Activated CD4-positive, alpha-beta memory T cell treated with anti-CD3 and anti-CD28 coated beads, Interleukin-2, amount 10 ng/mL, durations not matched to agents 7 days and 5 days (primary cell): ENCODE results near the gene STIL. TPM values are rescaled to one million over a fixed set of nuclear protein-coding genes. Genes with fewer than 3 reads are reported as not detected.
"Not testable (repeated sequence)": the region's sequence is repeated elsewhere in the genome, so short reads cannot be mapped to it uniquely, and the experiment has no call there.

ENCODE experiments used
- CTCF ChIA-PET: fragments of 350-600 bp; sonication (Branson Sonifier 250); formaldehyde crosslinking; loops from one replicate; lab custom pipeline; 2021; ENCODE audit warnings: antibody characterized with exemption, inconsistent platforms; lab: Charles Lee
- POLR2A ChIA-PET: fragments of 350-600 bp; sonication (Branson Sonifier 250); formaldehyde crosslinking; loops from one replicate; lab custom pipeline; 2021; ENCODE audit warnings: antibody characterized with exemption; lab: Charles Lee
- DNase-seq: peaks from one replicate; pipeline ENCODE4 v3.0.0-alpha.2; 2020
- H3K27ac Mint-ChIP-seq: one replicate; pipeline ENCODE4 v1.8.0; 2021; ENCODE audit warnings: mild to moderate bottlenecking, mixed read lengths
- H3K27me3 Mint-ChIP-seq: one replicate; pipeline ENCODE4 v1.8.0; 2021; ENCODE audit warnings: mixed read lengths
- H3K36me3 Mint-ChIP-seq: one replicate; pipeline ENCODE4 v1.8.0; 2021; ENCODE audit warnings: low read depth, mixed read lengths
- H3K4me1 Mint-ChIP-seq: one replicate; pipeline ENCODE4 v1.8.0; 2021; ENCODE audit warnings: mixed read lengths
- H3K4me3 Mint-ChIP-seq: one replicate; pipeline ENCODE4 v1.8.0; 2021; ENCODE audit warnings: mild to moderate bottlenecking, mixed read lengths
- H3K9me3 Mint-ChIP-seq: one replicate; pipeline ENCODE4 v1.8.0; 2021; ENCODE audit warnings: mixed read lengths
- total RNA-seq, 2 experiments: library from RNA; stranded (reverse); gene quantifications; one replicate each; pipeline ENCODE4 v1.2.3, GENCODE V29; 2021

STIL gene
- total RNA-seq, result 10 to 100 TPM; 40.4 to 40.8 TPM

DNA sequence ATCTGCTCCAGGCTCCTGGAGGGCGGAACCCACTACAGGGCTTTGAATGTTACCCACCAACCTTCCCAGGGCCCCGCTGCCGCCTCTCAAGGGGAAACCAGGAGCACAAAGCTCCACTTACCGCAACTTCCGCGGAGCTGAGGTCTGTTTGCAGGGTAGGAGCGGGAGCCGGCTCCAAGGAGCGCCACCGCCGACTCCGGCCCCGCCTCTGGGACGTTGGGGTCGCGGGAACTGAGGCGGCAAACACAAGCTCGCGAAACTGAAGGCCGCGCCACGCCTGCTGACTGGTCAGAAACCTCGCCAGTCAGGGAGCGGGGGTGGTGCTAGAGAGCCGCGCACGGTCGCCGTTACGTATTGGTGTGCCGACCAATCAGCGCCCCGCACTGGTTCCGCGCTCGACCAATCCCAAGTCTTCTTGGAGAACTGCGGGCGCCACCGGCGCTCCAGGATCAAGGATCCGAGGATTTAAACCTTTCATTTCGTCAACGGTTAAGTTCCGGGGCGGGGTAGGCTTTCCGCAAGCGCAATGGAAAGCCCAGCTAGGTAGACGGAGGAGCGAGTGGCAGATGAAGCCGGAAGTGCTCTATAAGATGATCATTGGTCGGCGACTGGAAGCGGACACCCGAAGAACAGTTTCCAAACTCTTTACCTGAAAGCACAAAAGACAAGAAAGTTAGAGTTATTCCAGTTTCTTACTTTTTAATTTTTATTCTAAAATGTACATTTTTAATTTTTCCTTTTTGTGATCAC is at the start of gene STIL:
STIL (minus strand) TSS at position 233 of the 750 bp plus-strand sequence. CDS start 3,828 bp downstream, outside the sequence.
- DNase-seq, result peak; percentile 99
- peaks cover 28% of the 10 kb centered on the region for H3K36me3 Mint-ChIP-seq
- POLR2A ChIA-PET, result interaction anchor here (0.5 to 2.3 kb wide), 20 partner anchors 9 to 135 kb away, joined by 3 to 76 read pairs (median 5); partner anchors contain the start of genes CMPK1 and FOXD2

DNA sequence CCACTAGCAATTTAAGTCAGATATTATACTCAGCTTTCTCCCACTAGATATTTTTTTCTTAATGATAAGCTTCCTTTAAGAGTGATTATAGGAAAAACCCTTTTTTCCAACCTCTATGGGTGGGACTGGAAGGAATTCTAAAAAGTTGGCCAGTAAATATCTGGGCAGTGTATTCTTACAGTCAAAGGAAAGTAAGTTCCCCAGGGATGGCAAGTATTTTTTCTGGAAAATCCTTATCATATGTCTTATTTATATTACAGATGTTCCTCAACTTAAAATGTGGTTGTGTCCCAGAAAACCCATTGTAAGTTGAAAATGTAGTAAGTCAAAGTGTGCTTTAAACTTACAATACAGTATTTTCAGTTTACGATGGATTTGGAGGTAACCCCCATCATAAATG is 48.9 kb upstream of the STIL start:
- Mint-ChIP-seq H3K4me1 (peaks cover 1% of the 10 kb centered on the region), H3K9me3 (no peaks in the 10 kb centered on the region), H3K27me3 (no peaks in the 10 kb centered on the region), H3K4me3 (no peak overlapping the region), H3K36me3 (no peaks in the 10 kb centered on the region), H3K27ac (no peak overlapping the region)
- ChIA-PET POLR2A (interaction anchor here (0.8 kb wide), 1 partner anchor 49 kb away, joined by 3 read pairs; the partner anchor contains the start of gene STIL), CTCF (interaction anchor here (0.9 kb wide), 1 partner anchor 75 kb away, joined by 4 read pairs; the partner anchor contains the start of gene FOXD2)
- DNase-seq, result no peak

More for the DNA sequence above, at the start of gene STIL:
- CTCF ChIA-PET, result interaction anchor here (1.0 to 1.9 kb wide), 7 partner anchors 10 to 135 kb away, joined by 3 to 25 read pairs (median 8); partner anchors contain the start of genes CMPK1 and FOXD2
- Mint-ChIP-seq H3K4me3 (peak within 1 kb of the TSS; percentile 94), H3K27ac (peak within 1 kb of the TSS; percentile 94), H3K9me3 (no peaks in the 10 kb centered on the region), H3K27me3 (no peaks in the 10 kb centered on the region), H3K4me1 (peaks cover 33% of the 10 kb centered on the region)

DNA sequence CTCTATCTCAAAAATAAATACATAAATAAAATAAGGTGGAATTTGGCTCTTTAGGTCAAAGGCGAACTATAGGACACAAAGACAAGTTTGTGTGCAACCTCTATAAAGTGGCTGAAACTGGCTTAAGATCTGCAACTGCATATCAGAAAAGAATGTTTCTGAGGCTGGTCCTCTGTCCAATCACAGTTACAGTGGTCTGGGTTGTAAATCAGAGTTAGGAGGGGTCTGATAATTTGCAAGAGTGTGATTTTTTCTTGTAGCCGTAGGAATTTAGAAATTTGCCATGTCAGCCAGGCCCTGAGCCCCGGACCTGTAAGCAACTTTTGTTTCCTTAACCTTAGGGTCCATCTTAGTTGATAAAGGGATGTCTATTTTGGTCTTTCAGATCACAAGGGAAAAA is 47.4 kb upstream of the STIL start:
- H3K36me3 Mint-ChIP-seq, result no peaks in the 10 kb centered on the region
- no peaks in the 10 kb centered on the region for H3K9me3 Mint-ChIP-seq
- H3K27me3 Mint-ChIP-seq, result no peaks in the 10 kb centered on the region
- no peak overlapping the region for H3K4me3 Mint-ChIP-seq
- no peak overlapping the region for H3K27ac Mint-ChIP-seq
- POLR2A ChIA-PET, result no interaction called here
- peaks cover 1% of the 10 kb centered on the region for H3K4me1 Mint-ChIP-seq
- CTCF ChIA-PET, result interaction anchor here (0.7 kb wide), 1 partner anchor 912 kb away, joined by 3 read pairs; no protein-coding TSS in a partner anchor
- no peak for DNase-seq

DNA sequence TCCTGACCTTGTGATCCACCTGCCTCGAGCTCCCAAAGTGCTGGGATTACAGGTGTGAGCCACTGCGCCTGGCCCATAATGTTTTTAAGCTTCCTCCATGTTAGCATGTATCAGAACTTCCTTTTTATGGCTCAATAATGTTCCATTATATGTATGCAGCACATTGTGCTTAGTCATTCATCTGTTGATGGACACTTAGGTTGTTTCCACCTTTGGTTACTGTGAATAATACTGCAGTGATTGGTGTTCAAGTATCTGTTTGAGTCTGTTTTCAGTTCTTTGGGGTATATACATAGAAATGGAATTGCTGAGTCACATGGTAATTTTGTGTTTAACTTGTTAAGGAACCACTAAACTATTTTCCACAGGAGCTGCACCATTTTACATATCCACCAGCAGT is 37.4 kb upstream of the STIL start:
- DNase-seq, result no peak
- Mint-ChIP-seq H3K36me3 (peaks cover 18% of the 10 kb centered on the region), H3K27me3 (no peaks in the 10 kb centered on the region), H3K4me3 (no peak overlapping the region), H3K9me3 (no peaks in the 10 kb centered on the region), H3K4me1 (peaks cover 10% of the 10 kb centered on the region), H3K27ac (no peak overlapping the region)
- CTCF ChIA-PET, result interaction anchor here (1.0 kb wide), 1 partner anchor 13 kb away, joined by 3 read pairs; no protein-coding TSS in a partner anchor
- POLR2A ChIA-PET, result interaction anchor here (1.9 kb wide), 1 partner anchor 38 kb away, joined by 5 read pairs; the partner anchor contains the start of gene STIL

DNA sequence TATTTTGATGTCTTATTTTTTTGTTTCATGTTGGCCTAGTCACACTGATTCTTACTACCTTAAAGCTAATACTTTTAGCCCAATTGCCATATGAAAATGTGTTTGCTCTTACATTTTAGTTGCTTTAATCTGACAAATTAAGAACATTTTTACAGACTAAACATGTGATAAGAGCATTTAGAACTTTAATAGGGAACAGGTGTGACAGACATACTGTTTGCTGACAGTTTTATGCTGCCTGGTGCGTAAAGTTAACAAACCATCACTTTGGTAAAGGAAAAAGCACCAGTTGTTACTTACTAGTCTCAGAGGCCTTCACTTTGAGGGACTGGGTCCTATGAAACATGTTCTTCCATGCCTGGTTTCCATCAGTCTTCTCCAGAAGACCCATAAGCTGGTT is 34.3 kb upstream of the STIL start:
- H3K27ac Mint-ChIP-seq, result no peak overlapping the region
- CTCF ChIA-PET, result interaction anchor here (1.8 kb wide), 1 partner anchor 9 kb away, joined by 8 read pairs; no protein-coding TSS in a partner anchor
- H3K4me3 Mint-ChIP-seq, result no peak overlapping the region
- H3K9me3 Mint-ChIP-seq, result no peaks in the 10 kb centered on the region
- H3K36me3 Mint-ChIP-seq, result peaks cover 24% of the 10 kb centered on the region
- DNase-seq, result no peak
- POLR2A ChIA-PET, result interaction anchor here (0.7 kb wide), 1 partner anchor 41 kb away, joined by 3 read pairs; no protein-coding TSS in a partner anchor
- H3K4me1 Mint-ChIP-seq, result peaks cover 10% of the 10 kb centered on the region
- H3K27me3 Mint-ChIP-seq, result no peaks in the 10 kb centered on the region

DNA sequence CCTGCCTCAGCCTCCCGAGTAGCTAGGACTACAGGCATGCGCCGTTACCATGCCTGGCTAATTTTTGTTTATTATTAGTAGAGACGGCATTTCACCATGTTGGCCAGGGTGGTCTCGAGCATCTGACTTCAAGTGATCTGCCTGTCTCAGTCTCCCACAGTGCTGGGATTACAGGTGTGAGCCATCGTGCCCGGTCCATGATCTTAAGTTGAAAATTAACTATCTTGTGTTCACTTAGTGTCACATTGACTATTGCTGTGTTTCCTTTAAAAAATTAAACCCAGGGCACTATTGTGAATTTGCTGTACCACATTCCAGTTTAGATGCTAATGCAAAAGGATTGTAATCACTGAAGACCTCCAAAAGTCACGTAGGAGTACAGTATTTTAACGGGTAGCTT is 33.8 kb upstream of the STIL start:
- CTCF ChIA-PET, result interaction anchor here (1.8 kb wide), 1 partner anchor 8 kb away, joined by 8 read pairs; no protein-coding TSS in a partner anchor
- Mint-ChIP-seq H3K4me3 (no peak overlapping the region), H3K27me3 (no peaks in the 10 kb centered on the region), H3K36me3 (peaks cover 25% of the 10 kb centered on the region), H3K9me3 (no peaks in the 10 kb centered on the region), H3K4me1 (peaks cover 8% of the 10 kb centered on the region), H3K27ac (no peak overlapping the region)
- DNase-seq, result no peak
- POLR2A ChIA-PET, result interaction anchor here (0.7 to 1.2 kb wide), 3 partner anchors 10 to 41 kb away, joined by 3 read pairs; partner anchors contain the start of gene CMPK1

DNA sequence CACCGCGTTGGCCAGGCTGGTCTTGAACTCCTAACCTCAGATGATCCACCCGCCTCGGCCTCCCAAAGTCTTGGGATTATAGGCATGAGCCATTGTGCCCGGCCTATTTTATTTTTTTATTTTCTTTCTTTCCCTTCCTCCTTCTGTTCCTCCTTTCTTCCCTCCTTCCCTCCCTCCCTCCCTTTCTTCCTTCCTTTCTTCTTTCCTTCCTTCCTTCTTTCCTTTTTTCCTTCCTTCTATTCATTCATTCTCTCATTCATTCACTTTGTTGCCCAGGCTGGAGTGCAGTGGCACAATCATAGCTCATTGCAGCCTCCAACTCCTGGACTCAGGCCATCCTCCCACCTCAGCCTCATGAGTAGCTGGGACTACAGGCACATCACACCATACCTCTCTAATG is 33.0 kb upstream of the STIL start:
- peaks cover 25% of the 10 kb centered on the region for H3K36me3 Mint-ChIP-seq
- H3K4me3 Mint-ChIP-seq, H3K9me3 Mint-ChIP-seq, H3K4me1 Mint-ChIP-seq, H3K27ac Mint-ChIP-seq, H3K27me3 Mint-ChIP-seq, DNase-seq, CTCF ChIA-PET: not testable (repeated sequence)
- POLR2A ChIA-PET, result interaction anchor here (0.9 to 1.2 kb wide), 2 partner anchors 9 to 13 kb away, joined by 3 read pairs; partner anchors contain the start of gene CMPK1

DNA sequence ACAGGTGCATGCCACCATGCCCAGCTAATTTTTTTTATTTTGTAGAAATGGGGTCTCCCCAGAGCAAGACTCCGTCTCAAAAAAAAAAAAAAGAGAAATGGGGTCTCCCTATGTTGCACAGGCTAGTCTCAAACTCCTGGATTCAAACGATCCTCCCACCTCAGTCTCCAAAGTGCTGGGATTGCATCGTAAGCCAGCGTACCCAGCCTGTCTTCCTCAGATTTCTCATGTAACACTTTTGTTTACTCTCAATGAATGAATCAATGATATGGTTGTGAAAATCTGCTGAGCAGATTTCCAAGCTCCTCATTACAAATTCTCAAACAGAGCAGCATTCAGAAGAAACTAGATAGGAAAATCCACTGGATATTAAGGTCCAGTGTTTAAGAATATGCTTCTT is 26.3 kb upstream of the STIL start:
- ChIA-PET CTCF (interaction anchor here (0.7 to 2.8 kb wide), 2 partner anchors 9 to 159 kb away, joined by 4 to 8 read pairs; no protein-coding TSS in a partner anchor), POLR2A (no interaction called here)
- Mint-ChIP-seq H3K4me1 (peaks cover 18% of the 10 kb centered on the region), H3K9me3 (no peaks in the 10 kb centered on the region), H3K4me3 (no peak overlapping the region), H3K36me3 (peaks cover 14% of the 10 kb centered on the region), H3K27ac (no peak overlapping the region), H3K27me3 (no peaks in the 10 kb centered on the region)
- DNase-seq, result no peak

DNA sequence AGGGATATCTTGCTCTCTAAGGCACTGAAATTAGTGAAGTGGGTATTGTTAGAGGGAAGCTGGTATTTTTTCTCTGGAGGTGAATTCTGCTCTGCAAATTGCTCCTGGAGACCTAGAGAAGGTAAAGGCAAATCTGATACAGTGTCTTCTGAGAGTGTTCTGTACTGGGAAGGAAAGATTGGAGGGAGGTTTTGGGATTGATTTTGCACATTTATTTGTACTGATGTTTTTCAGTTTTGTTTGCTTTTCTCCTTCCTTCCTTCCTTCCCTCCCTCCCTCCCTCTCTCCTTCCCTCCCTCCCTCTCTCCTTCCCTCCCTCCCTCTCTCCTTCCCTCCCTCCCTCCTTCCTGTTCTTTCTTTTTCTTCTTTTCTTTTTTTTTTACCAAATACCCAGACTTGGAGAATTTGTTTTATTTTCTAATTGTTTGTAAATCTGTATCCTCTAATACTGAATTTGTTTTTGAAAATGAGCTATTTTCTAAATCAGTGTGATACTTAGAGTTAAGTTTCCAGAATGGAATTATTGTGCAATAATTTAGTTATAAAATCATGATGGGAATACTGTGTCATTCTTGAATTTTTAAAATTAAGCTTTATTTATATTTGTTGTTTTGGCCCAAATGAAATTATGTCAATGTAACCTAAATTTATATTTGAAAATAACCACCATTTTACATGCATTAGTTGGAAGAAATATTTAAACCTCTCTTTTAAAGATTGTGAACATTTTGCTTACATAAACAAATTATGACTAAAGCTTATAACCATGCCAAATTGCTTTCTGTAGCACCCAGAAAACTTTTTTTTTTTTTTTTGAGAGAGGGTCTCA is 24.5 kb upstream of the STIL start:
- Mint-ChIP-seq H3K9me3 (no peaks in the 10 kb centered on the region), H3K27ac (no peak overlapping the region), H3K36me3 (peaks cover 19% of the 10 kb centered on the region), H3K27me3 (no peaks in the 10 kb centered on the region), H3K4me1 (peaks cover 26% of the 10 kb centered on the region), H3K4me3 (no peak overlapping the region)
- CTCF ChIA-PET, result interaction anchor here (0.6 to 2.8 kb wide), 7 partner anchors 10 to 1409 kb away, joined by 3 to 8 read pairs (median 3); partner anchors contain the start of gene FOXD2
- POLR2A ChIA-PET, result interaction anchor here (1.0 to 2.6 kb wide), 3 partner anchors 9 to 24 kb away, joined by 3 to 12 read pairs (median 4); partner anchors contain the start of gene STIL
- DNase-seq, result no peak

DNA sequence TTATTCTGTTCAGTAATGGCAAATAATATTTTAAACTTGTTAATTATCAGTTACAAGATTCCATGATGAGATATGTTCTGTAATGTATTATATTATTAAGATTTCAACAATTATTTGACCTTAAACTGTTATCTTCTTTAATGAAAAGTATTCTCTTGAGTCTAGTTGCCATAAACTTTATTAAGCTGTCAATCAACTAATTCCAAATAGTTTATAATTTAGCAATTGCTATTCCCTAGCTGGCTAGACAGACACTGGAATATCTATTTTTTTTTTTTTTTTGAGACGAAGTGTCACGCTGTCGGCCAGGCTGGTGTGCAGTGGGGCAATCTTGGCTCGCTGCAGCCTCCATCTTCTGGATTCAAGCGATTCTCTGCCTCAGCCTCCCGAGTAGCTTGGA is 23.4 kb upstream of the STIL start:
- CTCF ChIA-PET, result interaction anchor here (0.9 to 1.2 kb wide), 2 partner anchors 99 to 100 kb away, joined by 4 read pairs; partner anchors contain the start of gene FOXD2
- H3K36me3 Mint-ChIP-seq, result peaks cover 17% of the 10 kb centered on the region
- no peak overlapping the region for H3K4me3 Mint-ChIP-seq
- H3K27ac Mint-ChIP-seq, result no peak overlapping the region
- no peak for DNase-seq
- no peaks in the 10 kb centered on the region for H3K9me3 Mint-ChIP-seq
- POLR2A ChIA-PET, result interaction anchor here (1.0 to 2.6 kb wide), 2 partner anchors 10 to 23 kb away, joined by 3 to 12 read pairs; partner anchors contain the start of gene STIL
- peaks cover 26% of the 10 kb centered on the region for H3K4me1 Mint-ChIP-seq
- no peaks in the 10 kb centered on the region for H3K27me3 Mint-ChIP-seq

DNA sequence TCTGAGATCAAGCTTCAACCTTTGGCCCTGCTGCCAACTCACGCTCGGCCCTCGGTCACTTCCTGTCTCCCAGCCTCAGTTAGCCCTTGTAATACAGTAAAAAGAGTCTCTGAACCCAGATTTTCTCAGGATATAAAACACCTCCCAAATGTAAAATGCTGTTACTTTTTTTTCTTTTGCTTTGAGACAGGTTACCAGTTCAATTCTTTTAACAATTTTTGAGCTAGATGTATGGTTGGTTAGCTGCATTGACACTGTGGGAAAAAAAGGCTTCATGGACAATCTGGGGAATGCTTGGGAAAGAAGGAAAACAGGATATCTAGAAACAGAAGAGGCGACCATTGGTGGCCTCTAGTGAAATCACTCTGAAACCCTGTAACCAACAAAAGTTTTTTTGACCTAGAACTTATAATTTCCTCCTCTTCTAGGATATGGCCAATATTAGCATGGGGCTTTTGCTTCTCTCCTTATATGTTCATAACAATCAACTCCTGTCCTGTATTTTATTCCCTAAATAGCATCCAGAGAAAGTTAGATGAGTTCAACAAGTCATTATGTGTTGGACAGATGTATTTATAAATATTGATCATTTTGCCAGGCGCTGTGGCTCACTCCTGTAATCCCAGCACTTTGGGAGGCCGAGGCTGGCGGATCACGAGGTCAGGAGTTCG is 21.0 kb upstream of the STIL start:
- ChIA-PET POLR2A (interaction anchor here (1.2 to 4.3 kb wide), 5 partner anchors 11 to 142 kb away, joined by 3 to 76 read pairs (median 8); partner anchors contain the start of genes FOXD2 and STIL), CTCF (interaction anchor here (0.7 to 3.7 kb wide), 6 partner anchors 17 to 375 kb away, joined by 3 to 25 read pairs (median 6); partner anchors contain the start of genes FOXD2 and STIL)
- no peak overlapping the region for H3K4me3 Mint-ChIP-seq
- no peaks in the 10 kb centered on the region for H3K9me3 Mint-ChIP-seq
- DNase-seq, result no peak
- H3K27ac Mint-ChIP-seq, result peak overlapping the region; percentile 93
- H3K27me3 Mint-ChIP-seq, result no peaks in the 10 kb centered on the region
- peaks cover 10% of the 10 kb centered on the region for H3K36me3 Mint-ChIP-seq
- H3K4me1 Mint-ChIP-seq, result peaks cover 25% of the 10 kb centered on the region
